Esophagus squamous epithelium (tissue), 4 donors: ENCODE results near the gene B3GNT4.

Experiments used
- POLR2A ChIP-seq, 4 donors: fragments of 450-650 bp; IDR thresholded peaks; one replicate each; pipeline ENCODE4 v1.6.1; 2017; ENCODE audit warnings: antibody characterized with exemption in 4 of 4, mild to moderate bottlenecking in 4 of 4, moderate library complexity in 3 of 4
- TF ChIP-seq, protein P1 (sequence below), 6 experiments: fragments of 450-650 bp in 4 of 6; fragments of 200-600 bp in 2 of 6; sonication (generic) in 2 of 6; IDR thresholded peaks; one replicate each; pipeline ENCODE4 v1.5.1; 2016 to 2019; ENCODE audit warnings: antibody characterized with exemption in 6 of 6, mild to moderate bottlenecking in 4 of 6, moderate library complexity in 4 of 6

DNA sequence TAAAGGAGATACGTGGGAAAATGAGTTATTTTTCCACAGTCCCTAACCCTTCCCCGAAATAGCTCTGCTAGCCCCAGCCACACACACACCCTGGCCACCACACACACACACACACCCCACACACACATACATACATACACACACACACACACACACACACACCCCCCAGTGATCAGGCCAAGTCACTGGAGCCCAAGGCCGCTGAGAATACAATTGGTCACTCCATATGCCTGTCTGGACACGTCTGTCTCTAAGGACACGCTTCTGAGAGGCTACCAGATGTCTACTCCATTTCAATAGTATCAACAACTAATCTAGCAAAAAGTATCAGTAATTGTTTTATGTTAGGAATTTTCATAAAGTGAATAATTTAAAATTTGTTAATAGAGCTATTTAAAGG lies 35.4 kb downstream of the B3GNT4 start:
- no peak for TF ChIP-seq POLR2A (IDR thresholded peaks at IDR 0.05)
- TF ChIP-seq, protein P1, sequence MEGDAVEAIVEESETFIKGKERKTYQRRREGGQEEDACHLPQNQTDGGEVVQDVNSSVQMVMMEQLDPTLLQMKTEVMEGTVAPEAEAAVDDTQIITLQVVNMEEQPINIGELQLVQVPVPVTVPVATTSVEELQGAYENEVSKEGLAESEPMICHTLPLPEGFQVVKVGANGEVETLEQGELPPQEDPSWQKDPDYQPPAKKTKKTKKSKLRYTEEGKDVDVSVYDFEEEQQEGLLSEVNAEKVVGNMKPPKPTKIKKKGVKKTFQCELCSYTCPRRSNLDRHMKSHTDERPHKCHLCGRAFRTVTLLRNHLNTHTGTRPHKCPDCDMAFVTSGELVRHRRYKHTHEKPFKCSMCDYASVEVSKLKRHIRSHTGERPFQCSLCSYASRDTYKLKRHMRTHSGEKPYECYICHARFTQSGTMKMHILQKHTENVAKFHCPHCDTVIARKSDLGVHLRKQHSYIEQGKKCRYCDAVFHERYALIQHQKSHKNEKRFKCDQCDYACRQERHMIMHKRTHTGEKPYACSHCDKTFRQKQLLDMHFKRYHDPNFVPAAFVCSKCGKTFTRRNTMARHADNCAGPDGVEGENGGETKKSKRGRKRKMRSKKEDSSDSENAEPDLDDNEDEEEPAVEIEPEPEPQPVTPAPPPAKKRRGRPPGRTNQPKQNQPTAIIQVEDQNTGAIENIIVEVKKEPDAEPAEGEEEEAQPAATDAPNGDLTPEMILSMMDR (IDR thresholded peaks at IDR 0.05) = no peak
